GM12878 (cell line): ENCODE results near the gene SF3B2. TPM values are rescaled to one million over a fixed set of nuclear protein-coding genes. Genes with fewer than 3 reads are reported as not detected.
A peak's percentile ranks its signal among the peaks of the same experiment; 100 is the strongest.

ENCODE experiments used
- BCL11A ChIP-seq: IDR thresholded peaks from 2 replicates; pipeline ENCODE4 v1.6.1; 2011; ENCODE audit warnings: low read depth, low read length
- BCLAF1 ChIP-seq: fragments of 450-650 bp; IDR thresholded peaks from 2 replicates; pipeline ENCODE4 v1.6.1; 2017; ENCODE audit warnings: antibody characterized with exemption, mild to moderate bottlenecking, moderate library complexity
- BRCA1 ChIP-seq: IDR thresholded peaks from 2 replicates; pipeline ENCODE4 v1.6.1; 2011; ENCODE audit warnings: low read depth, low read length, improper control_type of control experiment
- EP300 ChIP-seq, 2 experiments: fragments of 150-350 bp in 1 of 2; IDR thresholded peaks; 2 replicates each; pipeline ENCODE4 v1.6.1; 2011 to 2012; ENCODE audit warnings: low read depth in 2 of 2, low read length in 2 of 2, borderline replicate concordance in 1 of 2, improper control_type of control experiment in 1 of 2, inconsistent platforms in 1 of 2; ENCODE audit not compliant: control insufficient read depth in 1 of 2
- FOXM1 ChIP-seq: IDR thresholded peaks from 2 replicates; pipeline ENCODE4 v1.6.1; 2012; ENCODE audit warnings: low read depth, mild to moderate bottlenecking, inconsistent platforms, low read length, moderate library complexity
- HDAC6 ChIP-seq: fragments of 200-600 bp; sonication (generic); IDR thresholded peaks from one replicate; pipeline ENCODE4 v1.8.0; 2017; ENCODE audit warnings: antibody characterized with exemption; ENCODE audit not compliant: unreplicated experiment
- HSF1 ChIP-seq: fragments of 150-350 bp; IDR thresholded peaks from 2 replicates; pipeline ENCODE4 v1.6.1; 2014; ENCODE audit warnings: mild to moderate bottlenecking, low read depth, low read length
- IKZF2 ChIP-seq, 2 experiments: fragments of 450-650 bp; IDR thresholded peaks; 2 replicates each; pipeline ENCODE4 v1.6.1; 2017; ENCODE audit warnings: mild to moderate bottlenecking in 2 of 2, moderate library complexity in 2 of 2
- JUNB ChIP-seq: IDR thresholded peaks from 2 replicates; pipeline ENCODE4 v1.6.1; 2016; ENCODE audit warnings: antibody characterized with exemption, mild to moderate bottlenecking
- JUND ChIP-seq: IDR thresholded peaks from 2 replicates; pipeline ENCODE4 v1.6.1; 2012; ENCODE audit warnings: low read depth, mild to moderate bottlenecking, low read length, improper control_type of control experiment, moderate library complexity
- MLLT1 ChIP-seq: fragments of 450-650 bp; IDR thresholded peaks from 2 replicates; pipeline ENCODE4 v1.6.1; 2016; ENCODE audit warnings: mild to moderate bottlenecking
- NRF1 ChIP-seq: conservative IDR thresholded peaks from 2 replicates; pipeline ENCODE4 v1.6.1; 2011; ENCODE audit warnings: mild to moderate bottlenecking, low read depth, low read length, improper control_type of control experiment
- RELA ChIP-seq: fragments of 450-650 bp; IDR thresholded peaks from 2 replicates; pipeline ENCODE4 v1.8.0; 2014; ENCODE audit warnings: borderline replicate concordance; ENCODE audit not compliant: partially characterized antibody
- RUNX3 ChIP-seq: IDR thresholded peaks from 2 replicates; pipeline ENCODE4 v1.6.1; 2012; ENCODE audit warnings: low read length, inconsistent platforms
- SRF ChIP-seq, 2 experiments: IDR thresholded peaks; 2 replicates each; pipeline ENCODE4 v1.6.1; 2011; ENCODE audit warnings: low read depth in 2 of 2, low read length in 2 of 2, mild to moderate bottlenecking in 1 of 2, moderate library complexity in 1 of 2
- USF1 ChIP-seq: IDR thresholded peaks from 2 replicates; pipeline ENCODE4 v1.6.1; 2011; ENCODE audit warnings: borderline replicate concordance, low read depth, mild to moderate bottlenecking, moderate library complexity, mixed read lengths, low read length; ENCODE audit not compliant: insufficient read depth; ENCODE audit errors: extremely low read length
- ZNF207 ChIP-seq: fragments of 450-650 bp; IDR thresholded peaks from 2 replicates; pipeline ENCODE4 v1.6.1; 2014; ENCODE audit warnings: antibody characterized with exemption, mild to moderate bottlenecking, borderline replicate concordance
- polyA plus RNA-seq, 11 experiments: library from polyadenylated mRNA; depleted of rRNA in 4 of 11; unstranded in 6 of 11; stranded (reverse) in 5 of 11; fragments of >200 nt; fragmentation: Nextera tagmentation in 4 of 11; fragmentation: Illumina TruSeq in 1 of 11; extraction: Ambion mirVana in 4 of 11; extraction: Trizol in 1 of 11; gene quantifications; 1 replicate in 1 of 11; 2 replicates in 10 of 11; pipeline versions ENCODE4 v1.2.1 to v1.2.3, GENCODE V29; 2011 to 2016; ENCODE audit warnings: inconsistent platforms in 2 of 11, missing spikeins in 2 of 11, low read depth in 1 of 11
- total RNA-seq, 4 experiments: library from RNA; depleted of rRNA in 3 of 4; stranded (reverse); fragments of >200 nt in 3 of 4; fragmentation: Illumina TruSeq in 1 of 4; extraction: Trizol in 1 of 4; gene quantifications; 2 replicates each; pipeline versions ENCODE4 v1.2.1 to v1.2.3, GENCODE V29; 2013 to 2021
- TF ChIP-seq, protein P1 (sequence below): fragments of 450-650 bp; IDR thresholded peaks from 2 replicates; pipeline ENCODE4 v1.6.1; 2014; ENCODE audit warnings: mild to moderate bottlenecking
- TF ChIP-seq, protein P2 (sequence below): fragments of 450-650 bp; IDR thresholded peaks from 2 replicates; pipeline ENCODE4 v1.6.1; 2016; ENCODE audit warnings: mild to moderate bottlenecking

SF3B2 gene
- total and polyA plus RNA-seq, 10 of the 15 experiments (the other 5 are each of a cell fraction or from before 2014, with no cell fraction given), result 56.3 to 245 (median 144) TPM

DNA sequence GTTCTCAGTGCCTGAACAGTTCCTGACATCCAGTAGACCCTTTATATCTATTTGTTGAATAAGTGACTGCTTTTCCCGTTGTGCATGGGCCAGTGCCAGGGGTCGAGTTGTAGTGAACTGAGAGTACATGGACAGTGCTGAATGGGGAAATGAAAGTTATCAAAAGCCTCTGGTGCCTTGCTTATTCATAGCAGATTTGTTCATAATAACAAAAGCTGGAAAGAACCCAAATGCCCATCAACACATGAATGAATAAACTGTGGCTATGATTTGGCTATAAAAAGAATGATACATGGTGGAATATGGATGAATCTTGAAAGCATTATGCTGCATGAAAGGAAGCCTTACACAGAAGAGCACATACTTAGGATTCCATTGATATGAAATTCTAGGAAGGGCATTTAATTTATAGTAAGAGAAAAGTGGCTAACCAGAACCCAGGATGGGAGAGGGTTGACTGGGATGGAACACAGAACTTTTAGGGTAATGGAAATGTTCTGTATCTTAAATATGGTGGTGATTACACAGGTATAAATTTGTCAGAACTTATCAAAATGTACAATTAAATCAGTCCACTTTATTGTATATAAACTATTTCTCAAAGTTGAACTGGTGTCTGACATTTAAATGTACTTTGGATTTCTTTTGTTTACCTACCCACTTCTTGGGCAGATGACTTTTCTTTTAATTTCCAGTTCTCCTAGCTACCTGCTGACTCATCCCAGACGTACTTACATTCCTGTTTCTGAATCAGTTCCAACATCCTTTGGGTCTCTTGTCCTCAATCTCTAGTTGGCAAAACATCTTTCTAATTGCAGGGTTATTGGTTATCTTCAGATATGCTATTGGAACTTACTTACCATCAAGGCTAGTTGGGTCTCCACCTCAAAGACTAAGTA lies 60.7 kb downstream of the SF3B2 start (continued):
- TF ChIP-seq EP300 (IDR thresholded peaks at IDR 0.05; ENCODE audit: borderline replicate concordance in 1 of 2, control insufficient read depth in 1 of 2, low read depth in 2 of 2, low read length in 2 of 2) (peak; percentile 80 to 90; a peak in 3 of 4 replicates), FOXM1 (peak; percentile 78; the same call in 1 of the 2 replicates), BCLAF1 (no peak), JUND (no peak), ZNF207 (no peak), RELA (no peak), SRF (IDR thresholded peaks at IDR 0.05; ENCODE audit: low read depth in 2 of 2, low read length in 2 of 2) (0 out of 4 replicates have a peak, but pooled peaks of 1 of the 2 experiments have one; percentile 34), NRF1 (no peak), BRCA1 (no peak), HDAC6 (no peak), USF1 (no peak), BCL11A (peak; percentile 88), JUNB (peak; percentile 81), RUNX3 (peak; percentile 70), MLLT1 (no peak), IKZF2 (IDR thresholded peaks at IDR 0.05) (peak; percentile 74 to 82), HSF1 (no peak)
- TF ChIP-seq, protein P1, sequence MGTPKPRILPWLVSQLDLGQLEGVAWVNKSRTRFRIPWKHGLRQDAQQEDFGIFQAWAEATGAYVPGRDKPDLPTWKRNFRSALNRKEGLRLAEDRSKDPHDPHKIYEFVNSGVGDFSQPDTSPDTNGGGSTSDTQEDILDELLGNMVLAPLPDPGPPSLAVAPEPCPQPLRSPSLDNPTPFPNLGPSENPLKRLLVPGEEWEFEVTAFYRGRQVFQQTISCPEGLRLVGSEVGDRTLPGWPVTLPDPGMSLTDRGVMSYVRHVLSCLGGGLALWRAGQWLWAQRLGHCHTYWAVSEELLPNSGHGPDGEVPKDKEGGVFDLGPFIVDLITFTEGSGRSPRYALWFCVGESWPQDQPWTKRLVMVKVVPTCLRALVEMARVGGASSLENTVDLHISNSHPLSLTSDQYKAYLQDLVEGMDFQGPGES, result no peak
- TF ChIP-seq, protein P2, sequence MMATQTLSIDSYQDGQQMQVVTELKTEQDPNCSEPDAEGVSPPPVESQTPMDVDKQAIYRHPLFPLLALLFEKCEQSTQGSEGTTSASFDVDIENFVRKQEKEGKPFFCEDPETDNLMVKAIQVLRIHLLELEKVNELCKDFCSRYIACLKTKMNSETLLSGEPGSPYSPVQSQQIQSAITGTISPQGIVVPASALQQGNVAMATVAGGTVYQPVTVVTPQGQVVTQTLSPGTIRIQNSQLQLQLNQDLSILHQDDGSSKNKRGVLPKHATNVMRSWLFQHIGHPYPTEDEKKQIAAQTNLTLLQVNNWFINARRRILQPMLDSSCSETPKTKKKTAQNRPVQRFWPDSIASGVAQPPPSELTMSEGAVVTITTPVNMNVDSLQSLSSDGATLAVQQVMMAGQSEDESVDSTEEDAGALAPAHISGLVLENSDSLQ, result peak; percentile 65; the same call in 1 of the 2 replicates
